PC-3 (cell line): ENCODE measurements around the gene IFNA4.

ENCODE experiments used
- CTCF ChIP-seq: fragments of 300-600 bp; sonication (generic); conservative IDR thresholded peaks from 2 replicates; pipeline ENCODE4 v1.5.1; 2017; ENCODE audit warnings: antibody characterized with exemption, low read depth, mild to moderate bottlenecking, low read length
- EZH2 ChIP-seq: fragments of 300-600 bp; sonication (generic); IDR thresholded peaks from one replicate; pipeline ENCODE4 v1.6.1; 2017; ENCODE audit warnings: antibody characterized with exemption, mild to moderate bottlenecking, low read length; ENCODE audit not compliant: unreplicated experiment
- EZH2phosphoT487 ChIP-seq: fragments of 300-600 bp; sonication (generic); IDR thresholded peaks from 2 replicates; pipeline ENCODE4 v1.6.1; 2018; ENCODE audit warnings: mild to moderate bottlenecking, antibody characterized with exemption, low read length, borderline replicate concordance

- TF ChIP-seq EZH2phosphoT487: no peak
- TF ChIP-seq CTCF: no peak
- TF ChIP-seq EZH2: no peak
These were observed 40.7 kb upstream of the IFNA4 start, which contains the start of gene IFNA17 for GRCh38 chr9:21228122-21228521.
